GM21737 (cell line): Measurements from ENCODE around the gene PXDC1.
"Not testable (repeated sequence)": the region's sequence is repeated elsewhere in the genome, so short reads cannot be mapped to it uniquely, and the experiment has no call there.

Experiments
- ATAC-seq: cut with Tn5 transposase; IDR thresholded peaks from one replicate; pipeline ENCODE4 v1.9.1; 2021; ENCODE audit warnings: mild to moderate bottlenecking, moderate library complexity; ENCODE audit not compliant: unreplicated experiment

PXDC1 gene

GRCh38 chr6:3784423-3784822, 32.9 kb upstream of the PXDC1 start:
- no peak for ATAC-seq

GRCh38 chr6:3782876-3783832, 31.6 kb upstream of the PXDC1 start:
- no peak for ATAC-seq

GRCh38 chr6:3781504-3781903, 30.0 kb upstream of the PXDC1 start:
- no peak for ATAC-seq

GRCh38 chr6:3779574-3779849, 28.0 kb upstream of the PXDC1 start:
- no peak for ATAC-seq

GRCh38 chr6:3778701-3779573, 27.4 kb upstream of the PXDC1 start:
- ATAC-seq = no peak

GRCh38 chr6:3777730-3778461, 26.4 kb upstream of the PXDC1 start:
- no peak for ATAC-seq

- ATAC-seq = no peak
These were observed 25.5 kb upstream of the PXDC1 start for GRCh38 chr6:3776881-3777507.

- no peak for ATAC-seq
These were observed 24.3 kb upstream of the PXDC1 start for GRCh38 chr6:3775847-3776246.

GRCh38 chr6:3775386-3775785, 23.9 kb upstream of the PXDC1 start:
- ATAC-seq = no peak

- no peak for ATAC-seq
These were observed 22.3 kb upstream of the PXDC1 start for GRCh38 chr6:3773678-3774298.

- not testable (repeated sequence) for ATAC-seq
These were observed 20.9 kb upstream of the PXDC1 start for GRCh38 chr6:3772127-3772999.

GRCh38 chr6:3771407-3772011, 20.0 kb upstream of the PXDC1 start:
- no peak for ATAC-seq

- ATAC-seq = no peak
These were observed 18.7 kb upstream of the PXDC1 start for GRCh38 chr6:3770023-3770720.

GRCh38 chr6:3769610-3770009, 18.1 kb upstream of the PXDC1 start:
- ATAC-seq = no peak

GRCh38 chr6:3768502-3768901, 17.0 kb upstream of the PXDC1 start:
- ATAC-seq = no peak

- ATAC-seq = not testable (repeated sequence)
These were observed 16.0 kb upstream of the PXDC1 start for GRCh38 chr6:3767483-3767882.

- no peak for ATAC-seq
These were observed 14.7 kb upstream of the PXDC1 start for GRCh38 chr6:3766214-3766613.

- ATAC-seq = no peak
These were observed 13.9 kb upstream of the PXDC1 start for GRCh38 chr6:3765415-3765814.
